NAMALWA (cell line): ENCODE measurements around the gene RAPGEF6.
"Not testable (repeated sequence)": the region's sequence is repeated elsewhere in the genome, so short reads cannot be mapped to it uniquely, and the experiment has no call there.

Source experiments
- DNase-seq: peaks from one replicate; pipeline ENCODE4 v3.0.0-alpha.2; 2015; ENCODE audit warnings: low spot score

The RAPGEF6 gene

GRCh38 chr5:131423056-131423455, 212.0 kb downstream of the RAPGEF6 start:
- DNase-seq = no peak

GRCh38 chr5:131419877-131420276, 215.2 kb downstream of the RAPGEF6 start:
- DNase-seq = no peak

DNA sequence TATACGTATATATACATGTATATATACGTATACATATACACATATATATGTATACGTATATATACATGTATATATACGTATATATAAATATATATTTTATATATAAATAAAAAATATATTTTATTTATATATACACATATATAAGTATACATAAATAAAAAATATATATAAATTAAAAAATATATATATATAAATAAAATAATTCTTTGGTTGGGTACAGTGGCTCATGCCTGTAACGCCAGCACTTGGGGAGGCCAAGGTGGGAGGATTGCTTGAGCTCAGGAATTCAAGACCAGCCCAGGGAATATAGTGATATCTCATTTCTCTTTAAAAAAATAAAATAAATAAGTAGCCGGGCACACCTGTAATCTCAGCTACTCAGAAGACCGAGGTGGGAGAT, 216.2 kb downstream of the RAPGEF6 start:
- DNase-seq = no peak

- peak; percentile 83 for DNase-seq
Measured at GRCh38 chr5:131417240-131417869, 217.7 kb downstream of the RAPGEF6 start.

DNA sequence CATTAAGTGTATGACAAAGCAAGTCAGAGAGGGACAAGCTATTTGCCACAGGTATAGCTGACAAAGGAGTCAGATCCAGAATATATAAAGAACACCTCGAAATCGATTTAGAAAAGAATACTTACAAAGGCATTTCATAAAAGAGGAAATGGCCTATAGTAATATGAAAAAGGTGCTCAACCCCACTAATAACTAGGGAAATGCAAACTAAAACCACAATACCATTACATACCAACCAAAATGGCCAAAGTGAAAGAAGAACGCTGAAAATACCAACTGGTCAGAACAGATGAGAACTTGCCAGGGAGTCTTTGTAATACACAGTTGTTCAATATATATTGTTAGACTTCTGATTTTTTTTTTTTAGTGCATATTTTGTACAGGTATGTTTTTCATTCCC, 218.3 kb downstream of the RAPGEF6 start:
- DNase-seq = no peak

GRCh38 chr5:131413605-131414559, 221.1 kb downstream of the RAPGEF6 start:
- DNase-seq = no peak

- no peak for DNase-seq
Measured at GRCh38 chr5:131406975-131407638, 227.9 kb downstream of the RAPGEF6 start.

DNA sequence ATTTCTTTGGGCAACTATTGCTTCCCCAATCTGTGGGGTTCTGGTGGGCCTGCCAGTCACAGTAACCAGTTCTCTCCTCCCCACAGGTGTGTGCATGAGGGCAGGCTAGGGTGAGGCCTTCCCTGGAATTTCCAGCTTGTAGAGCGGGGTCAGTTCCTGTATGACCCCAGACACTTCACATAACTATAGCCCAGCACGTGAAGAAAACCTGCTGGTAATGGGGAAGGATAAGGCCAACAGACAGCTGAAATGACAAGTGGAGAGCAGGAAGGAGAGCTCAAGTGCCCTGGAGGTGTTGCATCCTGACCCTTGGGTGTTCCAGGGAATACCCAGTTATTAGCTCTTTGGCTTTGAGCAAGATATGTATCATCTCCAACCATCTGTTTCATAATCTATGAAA, 229.0 kb downstream of the RAPGEF6 start:
- DNase-seq = no peak

- no peak for DNase-seq
Measured at GRCh38 chr5:131405674-131406073, 229.4 kb downstream of the RAPGEF6 start.

GRCh38 chr5:131400585-131400984, 234.4 kb downstream of the RAPGEF6 start:
- no peak for DNase-seq

DNA sequence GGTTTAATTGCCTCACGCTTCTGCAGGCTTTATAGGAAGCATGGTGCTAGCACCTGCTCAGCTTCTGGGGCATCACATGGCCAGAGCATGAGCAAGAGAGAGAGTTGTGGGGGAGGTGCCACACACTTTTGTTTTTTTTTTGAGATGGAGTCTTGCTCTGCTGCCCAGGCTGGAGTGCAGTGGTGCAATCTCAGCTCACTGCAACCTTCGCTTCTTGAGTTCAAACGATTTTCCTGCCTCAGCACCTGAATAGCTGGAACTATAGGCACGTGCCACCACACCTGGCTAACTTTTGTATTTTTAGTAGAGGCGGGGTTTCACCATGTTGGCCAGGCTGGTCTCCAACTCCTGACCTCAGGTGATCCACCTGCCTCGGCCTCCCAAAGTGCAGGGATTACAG, 236.0 kb downstream of the RAPGEF6 start:
- not testable (repeated sequence) for DNase-seq

DNA sequence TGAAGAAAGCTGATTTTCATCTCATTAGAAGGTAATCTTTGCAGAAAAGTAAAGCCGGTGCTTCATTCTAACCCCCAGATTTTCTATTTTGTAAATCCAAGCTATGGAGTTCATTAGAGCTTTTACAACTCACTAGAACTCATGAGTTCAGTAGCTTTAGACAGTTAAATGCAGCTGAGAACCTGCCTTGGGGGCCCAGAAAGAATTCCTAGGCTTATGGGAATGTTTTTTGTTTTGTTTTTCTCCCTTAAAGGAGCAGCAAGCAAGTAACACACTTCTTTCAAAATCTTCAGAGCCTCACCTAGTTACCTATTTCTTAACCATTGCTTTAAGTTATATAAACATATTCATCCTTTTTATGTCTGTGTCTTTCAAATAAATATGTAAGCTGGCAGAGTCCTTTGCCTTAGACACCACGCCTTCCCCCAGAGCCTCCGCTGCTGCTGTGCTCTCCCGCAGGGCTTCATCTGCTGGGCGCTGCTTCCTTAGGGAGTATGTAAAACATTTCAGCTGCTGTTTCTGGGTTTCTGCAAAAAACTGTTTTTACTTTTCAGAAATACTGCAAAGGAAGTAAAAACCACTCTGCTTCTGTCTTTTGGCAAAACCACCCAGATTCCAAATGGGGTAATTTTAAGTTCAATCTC, 238.3 kb downstream of the RAPGEF6 start:
- no peak for DNase-seq

DNA sequence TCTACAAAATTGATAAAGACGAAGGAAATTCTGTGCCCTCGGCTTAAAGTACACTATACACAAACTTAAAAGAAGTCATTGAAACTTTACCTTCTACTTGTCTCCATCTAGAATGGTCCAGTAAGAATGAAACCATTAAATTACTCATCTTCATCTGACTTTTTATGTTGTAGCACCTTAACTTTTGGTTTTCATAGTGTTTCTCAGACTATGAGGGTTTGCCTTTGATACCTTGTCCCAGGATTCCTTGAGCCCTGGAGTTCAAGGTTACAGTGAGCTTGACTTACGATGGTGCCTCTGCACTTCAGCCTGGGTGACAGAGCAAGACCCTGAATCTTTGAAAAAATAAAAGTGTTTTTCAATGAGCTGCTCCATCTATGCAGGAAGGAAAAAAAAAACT, 239.0 kb downstream of the RAPGEF6 start:
- DNase-seq = no peak

- DNase-seq = no peak
Measured at GRCh38 chr5:131394128-131394527, 240.9 kb downstream of the RAPGEF6 start.

GRCh38 chr5:131393498-131393968, 241.5 kb downstream of the RAPGEF6 start:
- no peak for DNase-seq

DNA sequence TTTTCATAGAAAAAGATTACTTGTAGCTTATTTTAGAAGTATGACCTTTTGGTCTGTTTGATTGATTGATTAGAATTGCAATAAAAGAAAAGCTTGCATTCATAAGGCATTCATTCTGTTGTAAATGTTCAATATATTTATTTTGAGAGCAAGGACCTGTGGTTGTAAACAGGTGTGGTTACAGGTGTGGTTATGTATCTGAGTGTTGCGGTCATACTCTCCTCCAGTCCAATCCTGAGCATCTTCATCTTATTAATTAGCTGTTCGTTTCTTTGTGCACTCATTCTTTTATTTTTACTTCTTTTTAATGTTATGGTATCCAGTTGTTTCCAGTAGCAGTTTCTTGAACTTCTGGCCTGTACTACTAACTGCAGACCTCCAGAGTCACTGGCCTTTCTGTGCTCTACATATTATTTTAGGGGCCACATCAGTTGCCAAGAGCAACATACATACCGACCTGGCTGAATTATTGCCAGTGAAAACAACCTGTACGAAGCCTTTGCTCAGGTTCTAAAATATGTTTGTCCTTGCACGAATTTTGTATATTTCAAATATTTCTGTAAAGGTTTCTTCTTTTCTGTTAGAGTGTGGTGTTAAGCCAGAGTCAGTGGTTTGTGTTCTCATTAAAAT, 242.4 kb downstream of the RAPGEF6 start:
- no peak for DNase-seq

GRCh38 chr5:131389869-131390265, 245.2 kb downstream of the RAPGEF6 start:
- no peak for DNase-seq

DNA sequence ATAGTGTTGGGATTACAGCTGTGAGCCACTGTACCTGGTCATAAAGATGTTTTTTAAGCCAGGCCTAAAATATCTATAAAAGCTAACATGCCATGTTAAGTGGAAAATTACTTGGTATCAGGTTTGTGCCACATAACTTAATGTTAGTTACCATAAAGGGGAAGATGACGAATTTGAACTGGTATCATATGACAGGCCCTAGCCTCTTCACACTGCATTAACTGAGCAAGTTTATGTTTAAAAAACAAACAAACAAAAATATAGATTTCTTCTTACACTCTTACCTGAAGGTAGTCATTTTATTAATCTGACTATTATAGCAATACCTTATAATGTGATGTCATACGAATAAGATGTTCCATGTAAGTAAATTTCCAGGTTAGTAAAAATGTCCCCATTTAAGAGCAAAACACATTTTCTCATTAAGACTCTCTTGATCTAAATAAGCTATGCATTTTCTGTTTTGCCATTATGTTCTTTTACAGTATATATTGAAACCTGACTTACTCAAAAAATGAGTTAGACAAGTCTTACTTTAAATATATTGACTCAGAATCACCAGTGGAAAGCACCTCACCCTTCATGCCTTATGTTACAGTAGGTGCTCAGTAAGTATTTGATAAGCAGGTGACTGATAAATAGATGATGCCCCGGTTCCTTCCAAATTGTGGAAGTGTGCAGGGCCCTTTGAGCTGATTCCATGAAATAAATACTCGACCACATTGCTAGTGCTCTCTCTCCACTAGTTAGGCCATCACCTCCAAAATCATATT, 245.7 kb downstream of the RAPGEF6 start:
- DNase-seq = no peak

DNA sequence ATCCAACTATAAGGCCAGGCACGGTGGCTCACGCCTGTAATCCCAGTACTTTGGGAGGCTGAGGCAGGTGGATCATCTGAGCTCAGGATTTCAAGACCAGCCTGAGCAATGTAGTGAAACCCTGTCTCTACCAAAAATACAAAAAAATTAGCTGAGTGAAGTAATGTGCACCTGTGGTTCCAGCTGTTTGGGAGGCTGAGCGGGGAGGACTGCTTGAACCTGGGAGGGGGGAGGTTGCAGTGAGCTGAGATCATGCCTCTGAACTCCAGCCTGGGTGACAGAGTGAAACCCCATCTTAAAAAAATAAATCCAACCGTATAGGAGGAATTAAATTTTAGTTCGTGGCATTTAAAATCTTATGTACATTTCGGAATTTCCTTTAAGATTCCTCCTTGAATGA, 247.8 kb downstream of the RAPGEF6 start:
- DNase-seq = no peak

- DNase-seq = no peak
Measured at GRCh38 chr5:131386779-131387178, 248.2 kb downstream of the RAPGEF6 start.

- no peak for DNase-seq
Measured at GRCh38 chr5:131386124-131386523, 248.9 kb downstream of the RAPGEF6 start.
